HepG2 (cell line): ENCODE data around the gene RUSF1.

Experiments
- E2F5 ChIP-seq: sonication (generic); formaldehyde crosslinking; conservative IDR thresholded peaks from 2 replicates; pipeline ENCODE4 v1.4.0; 2020; ENCODE audit warnings: missing genetic modification reagents
- POLR2AphosphoS5 ChIP-seq: IDR thresholded peaks from 2 replicates; pipeline ENCODE4 v1.6.1; 2012; ENCODE audit warnings: low read depth, low read length
- SMC3 ChIP-seq: IDR thresholded peaks from 2 replicates; pipeline ENCODE4 v1.6.1; 2011; ENCODE audit warnings: low read length, improper control_type of control experiment
- ZFP41 ChIP-seq: sonication (generic); formaldehyde crosslinking; IDR thresholded peaks from 2 replicates; pipeline ENCODE4 v1.4.0; 2020; ENCODE audit warnings: mild to moderate bottlenecking, missing genetic modification reagents, borderline replicate concordance

DNA sequence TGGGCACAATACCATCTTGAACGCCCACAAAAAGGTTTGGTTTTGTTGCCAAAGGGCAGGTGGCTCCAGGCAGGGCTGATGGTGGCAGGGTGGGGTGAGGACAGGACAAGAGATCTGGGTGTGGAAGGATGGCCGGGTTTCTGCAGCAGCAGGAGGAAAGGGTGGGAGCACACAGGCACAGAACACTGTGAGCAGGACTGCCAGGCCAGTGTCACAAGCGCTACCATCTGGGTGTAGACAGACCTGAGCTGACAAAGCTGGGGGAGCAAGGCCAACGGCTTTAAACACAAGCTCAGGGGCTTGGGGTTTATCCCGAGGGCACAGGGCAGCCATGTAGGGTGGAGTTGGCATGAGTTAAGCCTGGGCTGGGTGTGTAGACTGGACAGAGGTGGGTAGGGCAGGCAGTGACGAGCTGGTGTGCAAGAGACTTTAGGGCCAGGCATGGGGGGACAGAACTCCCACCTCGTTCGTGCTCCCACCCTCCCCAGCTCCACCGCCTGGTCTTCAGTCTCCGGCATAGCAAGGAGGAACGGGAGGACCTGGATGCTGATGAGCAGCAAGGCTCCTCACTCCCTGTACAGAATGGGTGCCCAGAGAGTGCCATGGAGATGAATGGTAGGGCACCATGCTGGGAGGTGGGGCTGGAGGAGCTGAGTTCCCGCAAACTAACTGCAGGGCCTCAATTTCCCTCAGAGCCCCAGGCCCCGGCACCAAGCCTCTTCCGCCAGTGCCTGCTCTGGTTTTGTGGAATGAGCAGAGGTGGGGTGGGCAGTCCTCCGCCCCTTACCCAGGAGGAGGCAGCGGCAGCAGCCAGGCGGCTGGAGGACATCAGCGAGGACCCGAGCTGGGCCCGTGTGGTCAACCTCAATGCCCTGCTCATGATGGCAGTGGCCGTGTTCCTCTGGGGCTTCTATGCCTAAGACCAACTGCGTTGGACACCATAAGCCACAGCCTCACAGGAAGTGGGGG lies 18.3 kb downstream of the RUSF1 start:
- TF ChIP-seq POLR2AphosphoS5 (peak; percentile 34; the same call in 1 of the 2 replicates), ZFP41 (CRISPR knock-in tag) (no peak), E2F5 (CRISPR knock-in tag) (no peak), SMC3 (no peak)
